Measurements from ENCODE around the gene WDR4. TPM values are rescaled to one million over a fixed set of nuclear protein-coding genes. Genes with fewer than 3 reads are reported as not detected.
"Not testable (repeated sequence)": the region's sequence is repeated elsewhere in the genome, so short reads cannot be mapped to it uniquely, and the experiment has no call there.

Gene WDR4
- total RNA-seq, 1 experiment from 2014 or later: 59.2 TPM

GRCh38 chr21:42848144-42848931 is 31.0 kb downstream of the WDR4 start:
- not testable (repeated sequence) for H3K4me3 ChIP-seq, H3K9me3 ChIP-seq, DNase-seq, H3K27me3 ChIP-seq
- H3K36me3 ChIP-seq: peaks cover 86% of the 10 kb centered on the region

GRCh38 chr21:42847726-42848125 is 31.6 kb downstream of the WDR4 start:
- Histone ChIP-seq H3K9me3 (no peaks in the 10 kb centered on the region), H3K36me3 (peaks cover 83% of the 10 kb centered on the region), H3K4me3 (no peak overlapping the region), H3K27me3 (no peaks in the 10 kb centered on the region)
- DNase-seq: no peak

DNA sequence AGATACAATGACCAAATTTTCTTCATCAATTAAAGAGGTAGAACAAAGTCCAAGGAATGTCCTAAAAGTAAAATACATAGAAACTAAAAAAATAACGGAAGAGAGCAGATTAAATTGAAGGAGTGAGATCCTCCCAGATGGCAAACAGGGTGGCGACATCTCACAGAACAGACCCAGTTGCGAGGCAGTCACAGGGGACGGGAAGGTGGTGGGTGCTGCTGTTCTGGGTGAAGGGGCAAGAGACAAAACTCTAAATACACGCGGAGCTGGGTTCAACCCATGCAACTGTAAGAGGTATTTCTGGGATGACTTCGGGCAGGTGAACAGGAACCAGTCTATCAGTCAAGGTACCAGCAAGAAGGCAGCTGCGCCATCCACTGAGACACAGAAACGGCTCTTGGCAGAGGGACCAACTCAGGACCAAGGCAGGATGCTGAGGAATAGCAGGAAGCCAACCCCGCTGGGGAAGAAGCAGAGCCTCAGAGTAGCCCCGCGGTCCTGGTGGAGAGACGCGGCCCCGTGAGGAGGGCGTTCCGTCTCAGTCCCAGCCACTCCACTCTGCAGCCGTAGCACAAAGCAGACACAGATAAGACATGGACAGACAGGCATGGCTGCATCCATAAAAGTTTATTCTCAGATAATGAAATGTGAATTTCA is 32.2 kb downstream of the WDR4 start:
- Histone ChIP-seq H3K9me3 (no peaks in the 10 kb centered on the region), H3K4me3 (no peak overlapping the region), H3K36me3 (peaks cover 83% of the 10 kb centered on the region), H3K27me3 (no peaks in the 10 kb centered on the region)
- DNase-seq: no peak

GRCh38 chr21:42846221-42846620 is 33.1 kb downstream of the WDR4 start:
- Histone ChIP-seq H3K4me3 (no peak overlapping the region), H3K27me3 (no peaks in the 10 kb centered on the region), H3K36me3 (peaks cover 76% of the 10 kb centered on the region), H3K9me3 (no peaks in the 10 kb centered on the region)
- no peak for DNase-seq

GRCh38 chr21:42845296-42845965 is 33.9 kb downstream of the WDR4 start:
- DNase-seq: no peak
- H3K4me3 ChIP-seq: no peak overlapping the region
- no peaks in the 10 kb centered on the region for H3K27me3 ChIP-seq
- no peaks in the 10 kb centered on the region for H3K9me3 ChIP-seq
- peaks cover 75% of the 10 kb centered on the region for H3K36me3 ChIP-seq

DNA sequence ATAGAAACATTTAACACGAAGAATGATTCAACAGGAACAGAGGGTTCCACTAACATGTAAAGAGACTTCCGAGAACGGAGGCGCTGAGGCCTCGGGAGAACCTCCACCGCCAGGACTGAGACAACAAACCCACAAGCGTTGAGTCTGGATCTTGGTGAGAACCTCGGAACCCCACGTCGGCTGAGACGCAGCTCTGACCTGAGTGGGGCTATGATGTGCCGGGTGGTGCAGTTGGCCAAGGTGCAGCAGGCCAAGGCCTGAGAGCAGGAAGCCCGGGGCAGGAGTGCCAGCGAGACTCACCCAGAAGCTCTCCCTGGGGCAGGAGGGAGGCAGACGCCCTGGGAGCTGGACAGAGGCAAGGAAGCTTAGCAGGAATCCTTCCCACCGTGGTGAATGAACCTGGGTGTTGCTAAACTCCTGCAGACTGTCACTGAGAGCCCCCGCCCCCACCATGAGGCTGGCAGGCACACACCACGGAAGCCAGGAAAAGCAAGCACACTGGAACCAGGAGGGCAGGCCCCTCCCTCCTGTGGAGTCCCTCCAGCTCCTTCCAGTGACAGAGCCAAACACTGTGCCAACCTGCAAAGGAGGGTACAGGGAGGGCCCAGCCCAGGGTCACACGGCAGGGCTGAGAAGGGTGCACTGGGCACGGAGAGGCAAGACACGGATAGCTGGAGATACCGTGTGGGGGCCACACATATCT is 34.8 kb downstream of the WDR4 start:
- Histone ChIP-seq H3K9me3 (no peaks in the 10 kb centered on the region), H3K36me3 (peaks cover 74% of the 10 kb centered on the region), H3K4me3 (no peak overlapping the region), H3K27me3 (no peaks in the 10 kb centered on the region)
- no peak for DNase-seq

- peaks cover 76% of the 10 kb centered on the region for H3K36me3 ChIP-seq
- no peak for DNase-seq
Measured at GRCh38 chr21:42843056-42843455, 36.3 kb downstream of the WDR4 start.

GRCh38 chr21:42841916-42842655 is 37.3 kb downstream of the WDR4 start:
- not testable (repeated sequence) for DNase-seq, H3K4me3 ChIP-seq, H3K9me3 ChIP-seq, H3K27me3 ChIP-seq
- peaks cover 68% of the 10 kb centered on the region for H3K36me3 ChIP-seq

More at GRCh38 chr21:42843056-42843455, 36.3 kb downstream of the WDR4 start:
- H3K4me3 ChIP-seq: no peak overlapping the region
- H3K9me3 ChIP-seq: no peaks in the 10 kb centered on the region
- H3K27me3 ChIP-seq: no peaks in the 10 kb centered on the region

DNA sequence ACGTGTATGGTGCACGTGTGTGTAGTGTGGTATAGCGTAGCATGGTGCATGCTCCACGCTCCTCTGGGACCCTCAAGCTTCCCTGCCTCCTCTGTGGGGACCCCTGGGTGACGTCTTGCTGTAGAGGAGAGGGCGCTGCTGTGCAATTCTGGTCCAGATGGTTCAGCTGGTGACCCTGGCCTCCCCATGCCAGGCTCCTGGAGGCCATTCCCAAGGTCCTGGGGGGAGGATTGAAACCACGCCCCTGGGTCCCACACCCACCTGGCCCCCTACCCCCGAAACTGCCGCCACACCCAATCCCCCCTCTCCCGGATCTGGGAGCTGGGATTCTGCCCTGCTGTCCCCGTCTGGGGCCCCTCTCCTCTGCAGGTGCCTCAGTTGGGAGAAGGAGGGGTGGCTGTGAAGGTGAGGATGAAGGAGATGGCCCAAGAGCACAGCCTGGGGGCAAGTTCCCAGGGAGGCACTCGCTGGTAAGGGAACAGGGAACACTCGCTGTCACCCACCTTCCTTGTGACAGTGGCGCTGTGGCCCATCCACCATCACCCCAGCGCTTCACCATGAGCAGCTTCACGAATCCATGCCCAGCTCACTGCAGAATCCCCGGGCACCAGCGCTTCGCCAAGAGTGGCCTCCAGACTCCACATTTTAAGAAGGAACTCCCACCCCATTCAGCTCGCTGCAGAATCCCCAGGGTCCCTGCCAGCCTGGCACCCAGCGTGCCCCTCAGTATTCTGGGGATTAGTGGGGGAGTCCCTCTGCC is 38.0 kb downstream of the WDR4 start:
- H3K9me3 ChIP-seq: no peaks in the 10 kb centered on the region
- H3K27me3 ChIP-seq: no peaks in the 10 kb centered on the region
- DNase-seq: no peak
- no peak overlapping the region for H3K4me3 ChIP-seq
- peaks cover 63% of the 10 kb centered on the region for H3K36me3 ChIP-seq

- Histone ChIP-seq H3K36me3 (peaks cover 55% of the 10 kb centered on the region), H3K4me3 (no peak overlapping the region), H3K27me3 (no peaks in the 10 kb centered on the region), H3K9me3 (no peaks in the 10 kb centered on the region)
- no peak for DNase-seq
Measured at GRCh38 chr21:42840411-42841155, 38.8 kb downstream of the WDR4 start.

DNA sequence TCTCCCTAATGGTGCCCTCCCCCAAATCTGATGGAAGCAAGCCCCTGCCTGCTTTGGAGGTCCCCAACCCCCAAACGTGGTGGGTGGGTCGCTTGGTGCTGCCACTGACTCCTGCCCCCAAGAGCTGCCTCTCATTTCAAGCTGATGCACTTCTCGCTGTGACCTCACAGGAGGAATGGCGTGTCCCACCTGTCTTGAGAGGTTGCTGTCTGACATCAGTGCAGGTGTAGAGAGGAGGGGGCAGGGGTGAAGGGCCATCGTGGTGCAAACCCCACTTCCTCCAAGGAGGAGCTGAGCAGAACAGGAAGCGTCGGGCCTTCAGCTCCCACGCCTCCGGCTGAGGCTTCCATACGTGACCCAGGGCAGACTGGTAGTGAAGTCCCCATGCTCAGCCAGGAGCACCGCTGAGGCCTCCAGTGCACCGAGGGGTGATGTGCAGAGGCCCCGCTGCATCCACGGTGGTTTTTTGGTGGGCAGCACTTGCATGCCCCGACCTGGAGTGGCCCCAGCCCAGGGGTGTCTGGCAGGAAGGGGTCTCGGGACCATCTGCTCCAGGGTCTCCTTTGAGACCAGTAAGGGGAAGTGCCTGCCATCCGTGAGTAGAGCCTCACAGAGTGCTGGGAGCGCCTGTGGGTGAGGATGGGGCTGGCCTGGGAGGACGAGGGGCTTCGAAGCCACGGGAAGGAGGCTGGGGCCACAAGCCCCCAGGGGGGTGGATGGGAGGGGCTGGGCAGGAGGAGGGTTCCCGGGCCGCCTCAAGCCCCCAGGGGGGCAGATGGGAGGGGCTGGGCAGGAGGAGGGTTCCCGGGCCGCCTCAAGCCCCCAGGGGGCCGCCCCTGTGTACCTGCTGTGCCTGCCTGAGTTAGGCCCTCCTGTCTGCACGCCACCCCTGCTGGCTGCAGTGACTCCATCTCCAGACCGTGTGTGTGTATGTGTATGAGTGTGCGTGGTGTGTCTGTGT is 39.8 kb downstream of the WDR4 start:
- H3K36me3 ChIP-seq: peaks cover 45% of the 10 kb centered on the region
- DNase-seq: no peak
- H3K27me3 ChIP-seq: no peaks in the 10 kb centered on the region
- no peaks in the 10 kb centered on the region for H3K9me3 ChIP-seq
- H3K4me3 ChIP-seq: no peak overlapping the region

- H3K36me3 ChIP-seq: peaks cover 34% of the 10 kb centered on the region
- not testable (repeated sequence) for H3K4me3 ChIP-seq, H3K9me3 ChIP-seq, DNase-seq, H3K27me3 ChIP-seq
Measured at GRCh38 chr21:42838212-42838690, 41.1 kb downstream of the WDR4 start.

DNA sequence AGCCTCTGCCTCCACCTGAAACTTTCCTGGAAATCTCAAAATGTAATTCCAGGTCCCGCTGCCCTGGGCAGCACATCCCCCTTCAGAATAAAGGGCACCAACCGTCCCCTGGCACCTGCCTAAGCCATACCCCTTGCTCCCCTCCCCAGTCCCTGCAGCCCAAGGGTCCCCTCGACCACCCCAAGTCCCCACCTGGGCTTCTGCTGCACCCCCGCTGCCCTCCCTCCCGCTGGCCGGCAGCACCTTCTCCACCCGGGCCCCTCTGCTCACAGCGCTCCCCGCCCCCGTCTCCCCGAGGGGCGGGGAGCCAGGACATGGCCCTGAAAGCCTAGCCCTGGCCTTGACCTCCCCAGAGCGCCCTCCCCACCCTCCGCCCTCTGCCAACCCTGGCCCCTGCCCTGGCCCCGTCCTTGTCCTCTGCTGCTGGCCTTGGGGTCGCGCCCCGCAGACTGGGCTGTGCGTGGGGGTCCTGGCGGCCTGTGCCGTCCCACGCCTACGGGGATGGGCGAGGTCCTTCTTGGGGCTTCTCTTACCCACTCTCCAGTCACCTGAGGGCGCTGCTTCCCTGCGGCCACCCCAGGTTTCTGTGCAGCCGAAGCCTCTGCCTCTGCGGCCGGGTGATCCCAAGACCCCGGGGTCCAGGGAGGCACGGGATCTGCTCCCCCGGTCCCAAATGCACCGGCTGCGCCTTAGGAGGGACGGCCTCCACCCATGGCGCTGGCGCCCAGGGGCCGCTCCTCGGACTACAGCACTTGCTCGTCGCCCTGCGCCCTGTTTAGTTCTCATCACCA is 41.7 kb downstream of the WDR4 start:
- peaks cover 29% of the 10 kb centered on the region for H3K36me3 ChIP-seq

More for the DNA sequence above, 41.7 kb downstream of the WDR4 start:
- no peaks in the 10 kb centered on the region for H3K9me3 ChIP-seq
- H3K4me3 ChIP-seq: no peak overlapping the region
- DNase-seq: no peak
- peaks cover 11% of the 10 kb centered on the region for H3K27me3 ChIP-seq

Data from MG63 (cell line).